GM21528 (cell line): Measurements from ENCODE around the gene TOMM7.
A peak's percentile ranks its signal among the peaks of the same experiment; 100 is the strongest.

Experiments
- ATAC-seq: cut with Tn5 transposase; IDR thresholded peaks from one replicate; pipeline ENCODE4 v1.9.1; 2021; ENCODE audit warnings: mild to moderate bottlenecking, moderate library complexity; ENCODE audit not compliant: unreplicated experiment, low FRiP score

TOMM7 gene

GRCh38 chr7:22822486-22823141 lies at the start of gene TOMM7:
TSS of gene TOMM7 (minus strand) at chr7:22822849. CDS start at chr7:22822779, 70 bp downstream.
- ATAC-seq = peak; percentile 86

GRCh38 chr7:22872096-22872807 lies 49.6 kb upstream of the TOMM7 start:
- ATAC-seq = peak; percentile 96

GRCh38 chr7:22871661-22872060 lies 49.0 kb upstream of the TOMM7 start:
- no peak for ATAC-seq

- no peak for ATAC-seq
Measured at GRCh38 chr7:22868509-22868908, 45.9 kb upstream of the TOMM7 start.

- no peak for ATAC-seq
Measured at GRCh38 chr7:22867589-22867988, 44.9 kb upstream of the TOMM7 start.

GRCh38 chr7:22867003-22867402 lies 44.4 kb upstream of the TOMM7 start:
- no peak for ATAC-seq

GRCh38 chr7:22865602-22865960 lies 42.9 kb upstream of the TOMM7 start:
- ATAC-seq = no peak

GRCh38 chr7:22864855-22865601 lies 42.4 kb upstream of the TOMM7 start:
- ATAC-seq = no peak

GRCh38 chr7:22864301-22864700 lies 41.7 kb upstream of the TOMM7 start:
- ATAC-seq = no peak

- no peak for ATAC-seq
Measured at GRCh38 chr7:22863156-22863899, 40.7 kb upstream of the TOMM7 start.

- ATAC-seq = no peak
Measured at GRCh38 chr7:22861576-22861975, 38.9 kb upstream of the TOMM7 start.

GRCh38 chr7:22860784-22861482 lies 38.3 kb upstream of the TOMM7 start:
- ATAC-seq = no peak

- ATAC-seq = no peak
Measured at GRCh38 chr7:22860337-22860736, 37.7 kb upstream of the TOMM7 start.

GRCh38 chr7:22859641-22860290 lies 37.1 kb upstream of the TOMM7 start:
- no peak for ATAC-seq

- ATAC-seq = no peak
Measured at GRCh38 chr7:22858640-22859561, 36.3 kb upstream of the TOMM7 start.

- no peak for ATAC-seq
Measured at GRCh38 chr7:22858274-22858639, 35.6 kb upstream of the TOMM7 start.

GRCh38 chr7:22856416-22856815 lies 33.8 kb upstream of the TOMM7 start:
- no peak for ATAC-seq

GRCh38 chr7:22855049-22855392 lies 32.4 kb upstream of the TOMM7 start:
- peak; percentile 27 for ATAC-seq
